ENCODE results near the gene NTRK3.

DNA sequence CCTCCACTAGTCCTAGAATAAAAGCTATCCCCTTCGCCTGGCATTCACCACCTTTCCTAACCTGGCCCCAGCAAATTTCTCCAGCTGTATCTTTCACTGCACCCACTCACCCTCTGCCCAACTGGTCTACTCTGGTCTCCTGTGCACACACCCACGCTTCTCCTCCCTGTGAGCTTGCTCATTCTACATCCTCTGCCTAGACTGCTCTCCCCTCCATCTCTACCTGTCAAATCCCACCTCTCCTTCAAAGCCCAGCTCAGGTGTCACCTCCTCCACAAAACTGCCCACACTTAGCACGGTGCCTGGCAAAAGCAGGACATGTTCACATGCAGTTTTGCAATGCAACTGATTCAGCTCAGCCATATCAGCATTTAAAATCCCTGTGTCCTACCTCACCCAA lies 45.8 kb upstream of the NTRK3 start:
- TF ChIP-seq, protein P1, sequence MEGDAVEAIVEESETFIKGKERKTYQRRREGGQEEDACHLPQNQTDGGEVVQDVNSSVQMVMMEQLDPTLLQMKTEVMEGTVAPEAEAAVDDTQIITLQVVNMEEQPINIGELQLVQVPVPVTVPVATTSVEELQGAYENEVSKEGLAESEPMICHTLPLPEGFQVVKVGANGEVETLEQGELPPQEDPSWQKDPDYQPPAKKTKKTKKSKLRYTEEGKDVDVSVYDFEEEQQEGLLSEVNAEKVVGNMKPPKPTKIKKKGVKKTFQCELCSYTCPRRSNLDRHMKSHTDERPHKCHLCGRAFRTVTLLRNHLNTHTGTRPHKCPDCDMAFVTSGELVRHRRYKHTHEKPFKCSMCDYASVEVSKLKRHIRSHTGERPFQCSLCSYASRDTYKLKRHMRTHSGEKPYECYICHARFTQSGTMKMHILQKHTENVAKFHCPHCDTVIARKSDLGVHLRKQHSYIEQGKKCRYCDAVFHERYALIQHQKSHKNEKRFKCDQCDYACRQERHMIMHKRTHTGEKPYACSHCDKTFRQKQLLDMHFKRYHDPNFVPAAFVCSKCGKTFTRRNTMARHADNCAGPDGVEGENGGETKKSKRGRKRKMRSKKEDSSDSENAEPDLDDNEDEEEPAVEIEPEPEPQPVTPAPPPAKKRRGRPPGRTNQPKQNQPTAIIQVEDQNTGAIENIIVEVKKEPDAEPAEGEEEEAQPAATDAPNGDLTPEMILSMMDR (IDR thresholded peaks at IDR 0.05) = no peak
- no peak for TF ChIP-seq POLR2A (IDR thresholded peaks at IDR 0.05)
